Eye (tissue), 1 donor: ENCODE measurements around the gene KIF6.
A peak's percentile ranks its signal among the peaks of the same experiment; 100 is the strongest.
"Not testable (repeated sequence)": the region's sequence is repeated elsewhere in the genome, so short reads cannot be mapped to it uniquely, and the experiment has no call there.

Source experiments
- DNase-seq: peaks from one replicate; pipeline ENCODE4 v3.0.0-alpha.2; 2015

Gene KIF6

GRCh38 chr6:39303425-39304153 lies 421.6 kb downstream of the KIF6 start:
- no peak for DNase-seq

- DNase-seq, result peak; percentile 91
Observed at GRCh38 chr6:39302669-39303424, 422.4 kb downstream of the KIF6 start.

- no peak for DNase-seq
Observed at GRCh38 chr6:39302011-39302410, 423.2 kb downstream of the KIF6 start.

GRCh38 chr6:39301606-39302005 lies 423.6 kb downstream of the KIF6 start:
- DNase-seq, result no peak

- no peak for DNase-seq
Observed at GRCh38 chr6:39300739-39301138, 424.5 kb downstream of the KIF6 start.

- DNase-seq, result no peak
Observed at GRCh38 chr6:39298061-39298460, 427.1 kb downstream of the KIF6 start.

GRCh38 chr6:39296745-39297640 lies 428.2 kb downstream of the KIF6 start:
- peak; percentile 86 for DNase-seq

GRCh38 chr6:39295611-39296011 lies 429.6 kb downstream of the KIF6 start:
- DNase-seq, result peak; percentile 34

- no peak for DNase-seq
Observed at GRCh38 chr6:39294899-39295298, 430.3 kb downstream of the KIF6 start.

- DNase-seq, result no peak
Observed at GRCh38 chr6:39294133-39294532, 431.1 kb downstream of the KIF6 start.

GRCh38 chr6:39292637-39293036 lies 432.6 kb downstream of the KIF6 start:
- no peak for DNase-seq

- DNase-seq, result no peak
Observed at GRCh38 chr6:39289490-39289889, 435.7 kb downstream of the KIF6 start.

- DNase-seq, result no peak
Observed at GRCh38 chr6:39287601-39288000, 437.6 kb downstream of the KIF6 start.

- DNase-seq, result not testable (repeated sequence)
Observed at GRCh38 chr6:39286596-39286995, 438.6 kb downstream of the KIF6 start.

- no peak for DNase-seq
Observed at GRCh38 chr6:39282774-39283173, 442.4 kb downstream of the KIF6 start.

GRCh38 chr6:39281312-39281980 lies 443.8 kb downstream of the KIF6 start:
- no peak for DNase-seq

- no peak for DNase-seq
Observed at GRCh38 chr6:39280247-39280731, 444.9 kb downstream of the KIF6 start.
